Measurements from ENCODE around the gene KIAA0319L. TPM values are rescaled to one million over a fixed set of nuclear protein-coding genes. Genes with fewer than 3 reads are reported as not detected.

The KIAA0319L gene
- total RNA-seq, 1 experiment from 2014 or later = 72.6 TPM

DNA sequence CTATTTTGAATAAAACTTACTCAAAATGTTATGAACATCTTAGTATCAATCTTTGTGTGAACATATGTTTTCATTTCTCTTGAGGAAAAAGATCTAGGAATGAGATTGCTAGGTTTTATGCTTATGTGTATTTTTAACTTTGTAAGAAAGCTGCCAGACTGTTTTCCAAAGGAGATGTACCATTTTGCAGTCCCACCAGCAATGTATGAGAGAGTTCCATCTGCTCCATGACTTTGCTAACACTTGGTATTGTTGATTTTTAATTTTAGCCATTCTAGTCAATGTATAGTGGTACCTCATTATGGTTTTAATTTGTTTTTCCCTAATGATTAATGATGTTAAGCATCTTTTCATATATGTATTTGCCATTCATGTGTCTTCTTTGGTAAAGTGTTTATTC, 156.2 kb downstream of the KIAA0319L start:
- Mint-ChIP-seq H3K4me3 (ENCODE audit: low read depth, unreplicated experiment) (no peak overlapping the region), H3K36me3 (ENCODE audit: insufficient read depth, unreplicated experiment) (peaks cover 49% of the 10 kb centered on the region), H3K9me3 (ENCODE audit: low read depth, unreplicated experiment) (no peaks in the 10 kb centered on the region), H3K27ac (ENCODE audit: unreplicated experiment) (no peak overlapping the region), H3K27me3 (ENCODE audit: unreplicated experiment) (no peaks in the 10 kb centered on the region), H3K4me1 (ENCODE audit: low read depth, unreplicated experiment) (no peaks in the 10 kb centered on the region)
- TF ChIP-seq, protein P1, sequence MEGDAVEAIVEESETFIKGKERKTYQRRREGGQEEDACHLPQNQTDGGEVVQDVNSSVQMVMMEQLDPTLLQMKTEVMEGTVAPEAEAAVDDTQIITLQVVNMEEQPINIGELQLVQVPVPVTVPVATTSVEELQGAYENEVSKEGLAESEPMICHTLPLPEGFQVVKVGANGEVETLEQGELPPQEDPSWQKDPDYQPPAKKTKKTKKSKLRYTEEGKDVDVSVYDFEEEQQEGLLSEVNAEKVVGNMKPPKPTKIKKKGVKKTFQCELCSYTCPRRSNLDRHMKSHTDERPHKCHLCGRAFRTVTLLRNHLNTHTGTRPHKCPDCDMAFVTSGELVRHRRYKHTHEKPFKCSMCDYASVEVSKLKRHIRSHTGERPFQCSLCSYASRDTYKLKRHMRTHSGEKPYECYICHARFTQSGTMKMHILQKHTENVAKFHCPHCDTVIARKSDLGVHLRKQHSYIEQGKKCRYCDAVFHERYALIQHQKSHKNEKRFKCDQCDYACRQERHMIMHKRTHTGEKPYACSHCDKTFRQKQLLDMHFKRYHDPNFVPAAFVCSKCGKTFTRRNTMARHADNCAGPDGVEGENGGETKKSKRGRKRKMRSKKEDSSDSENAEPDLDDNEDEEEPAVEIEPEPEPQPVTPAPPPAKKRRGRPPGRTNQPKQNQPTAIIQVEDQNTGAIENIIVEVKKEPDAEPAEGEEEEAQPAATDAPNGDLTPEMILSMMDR (IDR thresholded peaks at IDR 0.05; ENCODE audit: unreplicated experiment) = no peak
- intact Hi-C loops (cut with micrococcal nuclease; ENCODE audit: unreplicated experiment) = no loop called here
- no peak for DNase-seq
- no TSS peak for BruUV-seq (replicated peaks)
- CTCF ChIA-PET = interaction anchor here (0.6 kb wide), 1 partner anchor 349 kb away, joined by 6 read pairs; no protein-coding TSS in a partner anchor

DNA sequence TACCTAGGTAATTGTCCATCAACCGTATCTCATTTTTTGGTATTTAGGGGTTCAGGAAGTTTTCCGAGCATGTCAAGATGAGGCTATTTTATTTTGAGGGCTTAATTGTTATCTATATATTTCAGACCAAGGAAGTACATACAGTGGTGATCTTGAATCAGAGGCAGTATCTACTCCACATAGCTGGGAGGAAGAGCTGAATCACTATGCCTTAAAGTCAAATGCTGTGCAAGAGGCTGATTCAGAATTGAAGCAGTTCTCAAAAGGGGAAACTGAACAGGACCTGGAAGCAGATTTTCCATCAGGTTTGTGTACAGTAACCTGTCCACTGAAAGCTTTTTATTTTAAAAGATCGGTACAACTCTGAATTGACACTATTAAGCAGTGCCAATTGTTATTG, 158.5 kb downstream of the KIAA0319L start:
- no TSS peak for BruUV-seq (replicated peaks)
- TF ChIP-seq, protein P1 (IDR thresholded peaks at IDR 0.05; ENCODE audit: unreplicated experiment) = no peak
- Mint-ChIP-seq H3K9me3 (ENCODE audit: low read depth, unreplicated experiment) (no peaks in the 10 kb centered on the region), H3K27ac (ENCODE audit: unreplicated experiment) (no peak overlapping the region), H3K27me3 (ENCODE audit: unreplicated experiment) (no peaks in the 10 kb centered on the region), H3K4me1 (ENCODE audit: low read depth, unreplicated experiment) (no peaks in the 10 kb centered on the region), H3K36me3 (ENCODE audit: insufficient read depth, unreplicated experiment) (peaks cover 41% of the 10 kb centered on the region), H3K4me3 (ENCODE audit: low read depth, unreplicated experiment) (no peak overlapping the region)
- DNase-seq = no peak
- intact Hi-C loops (cut with micrococcal nuclease; ENCODE audit: unreplicated experiment) = no loop called here
- CTCF ChIA-PET = no interaction called here

DNA sequence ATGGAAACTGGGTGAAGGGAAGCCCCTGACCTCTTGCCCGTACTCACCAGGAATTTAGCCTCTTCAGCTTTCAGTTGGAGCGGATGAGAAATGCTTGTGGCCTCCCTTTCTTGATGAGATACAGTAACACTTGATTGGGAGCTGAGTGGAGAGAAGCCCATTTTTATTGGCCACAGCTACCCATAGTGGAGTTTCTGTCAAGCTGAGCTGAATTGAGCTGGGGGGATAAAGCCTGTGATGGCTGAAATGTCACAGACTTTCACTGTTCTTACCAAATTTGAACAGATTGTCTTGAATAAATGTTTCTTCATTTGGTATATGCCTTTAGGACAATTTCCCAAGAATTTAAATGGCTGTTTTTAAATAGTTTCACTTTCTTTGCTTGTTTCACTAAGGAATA, 162.8 kb downstream of the KIAA0319L start:
- peaks cover 28% of the 10 kb centered on the region for H3K36me3 Mint-ChIP-seq (ENCODE audit: insufficient read depth, unreplicated experiment)
- H3K9me3 Mint-ChIP-seq (ENCODE audit: low read depth, unreplicated experiment) = no peaks in the 10 kb centered on the region
- intact Hi-C loops (cut with micrococcal nuclease; ENCODE audit: unreplicated experiment) = no loop called here
- H3K27ac Mint-ChIP-seq (ENCODE audit: unreplicated experiment) = no peak overlapping the region
- CTCF ChIA-PET = interaction anchor here (0.7 kb wide), 1 partner anchor 234 kb away, joined by 7 read pairs; no protein-coding TSS in a partner anchor
- BruUV-seq (replicated peaks) = no TSS peak
- H3K4me1 Mint-ChIP-seq (ENCODE audit: low read depth, unreplicated experiment) = no peaks in the 10 kb centered on the region
- H3K4me3 Mint-ChIP-seq (ENCODE audit: low read depth, unreplicated experiment) = no peak overlapping the region
- no peaks in the 10 kb centered on the region for H3K27me3 Mint-ChIP-seq (ENCODE audit: unreplicated experiment)
- TF ChIP-seq, protein P1 (IDR thresholded peaks at IDR 0.05; ENCODE audit: unreplicated experiment) = no peak
- no peak for DNase-seq

DNA sequence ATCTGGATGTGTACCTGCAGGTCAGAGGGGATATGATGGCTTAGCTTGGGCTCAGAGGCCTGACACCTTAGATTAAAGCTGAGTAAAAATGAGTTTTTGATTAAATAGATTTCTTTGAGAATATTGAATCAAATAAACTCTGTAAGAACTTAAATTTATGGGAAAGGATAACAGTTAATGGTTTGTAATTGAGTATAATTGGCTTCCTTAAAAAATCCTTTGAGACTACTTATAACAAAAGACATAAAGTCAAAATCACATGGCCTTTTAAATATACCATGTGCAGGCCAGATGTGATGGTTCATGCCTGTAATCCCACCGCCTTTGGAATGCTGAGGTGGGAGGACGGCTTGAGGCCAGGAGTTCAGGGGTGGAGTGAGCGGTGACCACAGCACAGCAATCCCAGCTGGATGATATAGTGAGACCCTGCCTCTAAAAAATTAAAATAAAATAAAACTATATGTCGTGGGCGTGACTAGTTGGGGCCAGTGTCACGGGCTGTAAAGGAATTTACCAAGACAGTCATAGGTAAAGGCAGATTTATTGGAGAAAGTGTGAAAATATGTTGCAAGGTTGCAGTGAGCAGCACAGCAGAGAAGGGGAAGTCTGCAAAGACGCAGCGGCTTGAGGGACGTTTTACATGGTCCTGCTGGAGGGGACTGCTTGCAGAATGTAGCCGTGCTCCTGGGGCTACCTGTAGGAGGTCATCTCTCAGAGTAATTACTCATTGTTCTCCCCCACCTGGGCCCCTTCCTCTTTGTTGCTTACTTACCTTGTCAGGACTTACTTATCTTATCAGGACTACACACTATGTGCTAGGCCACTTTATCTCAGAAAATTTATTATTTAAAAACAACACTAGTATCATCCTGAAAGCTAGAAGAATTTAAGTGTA, 166.4 kb downstream of the KIAA0319L start:
- Mint-ChIP-seq H3K36me3 (ENCODE audit: insufficient read depth, unreplicated experiment) (peaks cover 11% of the 10 kb centered on the region), H3K27me3 (ENCODE audit: unreplicated experiment) (no peaks in the 10 kb centered on the region), H3K27ac (ENCODE audit: unreplicated experiment) (no peak overlapping the region), H3K9me3 (ENCODE audit: low read depth, unreplicated experiment) (no peaks in the 10 kb centered on the region), H3K4me1 (ENCODE audit: low read depth, unreplicated experiment) (no peaks in the 10 kb centered on the region), H3K4me3 (ENCODE audit: low read depth, unreplicated experiment) (no peak overlapping the region)
- no TSS peak for BruUV-seq (replicated peaks)
- TF ChIP-seq, protein P1 (IDR thresholded peaks at IDR 0.05; ENCODE audit: unreplicated experiment) = no peak
- CTCF ChIA-PET = no interaction called here
- DNase-seq = no peak
- intact Hi-C loops (cut with micrococcal nuclease; ENCODE audit: unreplicated experiment) = no loop called here

Data from Calu3 (cell line).